A673 (cell line): ENCODE results near the gene CUX1. TPM values are rescaled to one million over a fixed set of nuclear protein-coding genes. Genes with fewer than 3 reads are reported as not detected.
"Not testable (repeated sequence)": the region's sequence is repeated elsewhere in the genome, so short reads cannot be mapped to it uniquely, and the experiment has no call there.

ENCODE experiments used
- BruUV-seq: library from RNA; stranded (reverse); fragments of 400-500 nt; replicated peaks from 2 replicates; lab custom pipeline; 2021; lab: Mats Ljungman, UMichigan
- CTCF ChIA-PET: fragments of 300-600 bp; sonication (Branson Sonifier 250); formaldehyde crosslinking; loops from one replicate; lab custom pipeline; 2022; ENCODE audit warnings: antibody characterized with exemption; lab: Charles Lee
- POLR2A ChIA-PET: fragments of 300-600 bp; sonication (Branson Sonifier 250); formaldehyde crosslinking; loops from one replicate; lab custom pipeline; 2022; ENCODE audit warnings: antibody characterized with exemption; ENCODE audit not compliant: low non-redundant PET; lab: Charles Lee
- DNase-seq: peaks from one replicate; pipeline ENCODE4 v3.0.0-alpha.2; 2015; ENCODE audit warnings: low spot score
- H3K27ac ChIP-seq: fragments of 200-600 bp; sonication (generic); 2 replicates; pipeline ENCODE4 v1.5.1; 2016; ENCODE audit warnings: mixed run types, low read depth, mild to moderate bottlenecking, mixed read lengths, antibody characterized with exemption, low read length; ENCODE audit not compliant: poor library complexity, severe bottlenecking
- H3K27me3 ChIP-seq: fragments of 200-600 bp; sonication (generic); replicated peaks from 2 replicates; pipeline ENCODE4 v1.6.1; 2017; ENCODE audit warnings: mixed run types, low read depth, mild to moderate bottlenecking, mixed read lengths, antibody characterized with exemption, low read length; ENCODE audit not compliant: insufficient read depth, poor library complexity
- H3K36me3 ChIP-seq: fragments of 200-600 bp; sonication (generic); 2 replicates; pipeline ENCODE4 v1.6.1; 2016; ENCODE audit warnings: mixed run types, mild to moderate bottlenecking, mixed read lengths, antibody characterized with exemption, low read length; ENCODE audit not compliant: insufficient read depth, poor library complexity, severe bottlenecking
- H3K4me1 ChIP-seq: fragments of 200-600 bp; sonication (generic); 2 replicates; pipeline ENCODE4 v1.6.1; 2017; ENCODE audit warnings: mixed run types, mild to moderate bottlenecking, mixed read lengths, antibody characterized with exemption, low read length; ENCODE audit not compliant: insufficient read depth, poor library complexity, severe bottlenecking
- H3K4me3 ChIP-seq: fragments of 200-600 bp; sonication (generic); 2 replicates; pipeline ENCODE4 v1.5.1; 2016; ENCODE audit warnings: low read depth, mixed run types, mild to moderate bottlenecking, mixed read lengths, low read length; ENCODE audit not compliant: poor library complexity, severe bottlenecking
- H3K9me3 ChIP-seq: fragments of 200-600 bp; sonication (generic); 2 replicates; pipeline ENCODE4 v1.6.1; 2016; ENCODE audit warnings: mixed run types, low read depth, mild to moderate bottlenecking, mixed read lengths, antibody characterized with exemption, low read length; ENCODE audit not compliant: poor library complexity, severe bottlenecking
- CTCF ChIP-seq: fragments of 300-800, 200-600 bp; sonication (generic); conservative IDR thresholded peaks from 2 replicates; pipeline ENCODE4 v1.5.1; 2017; ENCODE audit warnings: low read depth, mild to moderate bottlenecking, antibody characterized with exemption, low read length, moderate library complexity, mixed read lengths
- EZH2 ChIP-seq: fragments of 200-600 bp; sonication (generic); IDR thresholded peaks from 2 replicates; pipeline ENCODE4 v1.6.1; 2017; ENCODE audit warnings: borderline replicate concordance, low read depth, mild to moderate bottlenecking, mixed read lengths, antibody characterized with exemption, low read length; ENCODE audit not compliant: poor library complexity, severe bottlenecking
- intact Hi-C: fragments of 100-400 bp; cut with micrococcal nuclease; formaldehyde crosslinking; loops from one replicate; pipeline ENCODE4 v1.10.0; 2022; ENCODE audit not compliant: unreplicated experiment
- total RNA-seq: library from RNA; stranded (reverse); gene quantifications from 2 replicates; pipeline ENCODE4 v1.2.3, GENCODE V29; 2021

The CUX1 gene
- total RNA-seq, 1 experiment from 2014 or later: 49.4 TPM

- no peaks in the 10 kb centered on the region for H3K9me3 ChIP-seq
- no peak for DNase-seq
- CTCF ChIA-PET: no interaction called here
- H3K4me1 ChIP-seq: no peaks in the 10 kb centered on the region
- POLR2A ChIA-PET: no interaction called here
- no TSS peak for BruUV-seq
- peaks cover 9% of the 10 kb centered on the region for H3K27me3 ChIP-seq
- H3K27ac ChIP-seq: no peak overlapping the region
- intact Hi-C loops: no loop called here
- no peaks in the 10 kb centered on the region for H3K36me3 ChIP-seq
- no peak for TF ChIP-seq EZH2
- TF ChIP-seq CTCF: no peak
- H3K4me3 ChIP-seq: no peak overlapping the region
These were observed 22.0 kb upstream of the CUX1 start for GRCh38 chr7:101795461-101795860.

- POLR2A ChIA-PET, H3K27ac ChIP-seq, intact Hi-C loops, H3K4me1 ChIP-seq, BruUV-seq, H3K9me3 ChIP-seq, DNase-seq, H3K4me3 ChIP-seq, H3K36me3 ChIP-seq: not testable (repeated sequence)
- CTCF ChIA-PET: interaction anchor here (1.2 kb wide), 1 partner anchor 16 kb away, joined by 3 read pairs; no protein-coding TSS in a partner anchor
- peaks cover 13% of the 10 kb centered on the region for H3K27me3 ChIP-seq
These were observed 19.3 kb upstream of the CUX1 start for GRCh38 chr7:101798173-101798572.

- intact Hi-C loops: no loop called here
- H3K27ac ChIP-seq: no peak overlapping the region
- H3K4me3 ChIP-seq: no peak overlapping the region
- CTCF ChIA-PET: no interaction called here
- TF ChIP-seq CTCF: no peak
- no peak for TF ChIP-seq EZH2
- POLR2A ChIA-PET: no interaction called here
- H3K4me1 ChIP-seq: no peaks in the 10 kb centered on the region
- H3K27me3 ChIP-seq: peaks cover 39% of the 10 kb centered on the region
- H3K9me3 ChIP-seq: no peaks in the 10 kb centered on the region
- H3K36me3 ChIP-seq: no peaks in the 10 kb centered on the region
- DNase-seq: no peak
- BruUV-seq: no TSS peak
These were observed 14.0 kb upstream of the CUX1 start for GRCh38 chr7:101803203-101804087.
